ENCODE measurements around the gene AP5M1.
A peak's percentile ranks its signal among the peaks of the same experiment; 100 is the strongest.
"Not testable (repeated sequence)": the region's sequence is repeated elsewhere in the genome, so short reads cannot be mapped to it uniquely, and the experiment has no call there.

AP5M1 gene

DNA sequence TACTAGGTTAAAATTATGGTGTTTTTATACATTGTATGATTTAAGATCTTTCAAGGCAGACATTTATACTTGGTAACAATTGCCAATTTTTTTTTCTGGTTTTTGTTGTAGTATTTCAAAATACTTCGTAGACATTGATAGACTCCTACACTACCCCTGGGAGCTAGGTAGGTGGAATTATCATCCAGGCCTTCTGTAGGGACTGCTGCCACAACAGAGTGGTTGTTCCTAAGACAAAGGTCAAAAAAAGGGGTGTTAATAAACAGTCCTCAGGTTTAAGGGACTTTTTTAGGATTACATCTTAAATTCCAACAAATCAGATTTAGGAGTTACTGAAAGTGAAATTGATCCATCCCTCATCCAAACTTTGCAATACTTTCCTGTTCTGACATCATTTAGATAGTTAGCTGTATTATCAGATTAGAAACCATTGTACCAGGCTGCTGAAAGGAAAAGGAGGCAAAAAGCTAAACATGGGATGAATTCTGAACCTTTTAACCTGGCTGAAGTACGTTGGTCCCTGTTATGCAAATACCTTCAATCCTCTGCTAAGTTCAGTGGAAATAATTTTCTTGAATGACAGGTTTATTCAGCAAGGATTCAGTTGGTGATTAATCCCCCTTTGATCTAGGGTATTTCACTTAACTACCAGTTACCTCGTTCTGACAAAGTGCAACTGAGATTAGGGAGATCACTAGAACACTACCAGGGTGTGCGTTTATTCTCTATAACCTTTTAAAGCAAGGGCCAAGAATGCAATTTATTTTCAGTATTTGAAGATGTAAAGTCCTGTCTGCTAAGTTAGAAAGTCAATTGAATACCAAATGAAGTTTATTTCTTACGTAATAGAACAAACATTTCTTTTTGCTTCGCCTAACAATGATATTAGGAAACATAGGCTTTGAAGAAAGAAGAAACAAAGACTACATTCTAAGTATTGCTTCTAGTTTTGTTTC lies 23.2 kb downstream of the AP5M1 start:
- DNase-seq = peak in 1 of 2 experiments; percentile 12

DNA sequence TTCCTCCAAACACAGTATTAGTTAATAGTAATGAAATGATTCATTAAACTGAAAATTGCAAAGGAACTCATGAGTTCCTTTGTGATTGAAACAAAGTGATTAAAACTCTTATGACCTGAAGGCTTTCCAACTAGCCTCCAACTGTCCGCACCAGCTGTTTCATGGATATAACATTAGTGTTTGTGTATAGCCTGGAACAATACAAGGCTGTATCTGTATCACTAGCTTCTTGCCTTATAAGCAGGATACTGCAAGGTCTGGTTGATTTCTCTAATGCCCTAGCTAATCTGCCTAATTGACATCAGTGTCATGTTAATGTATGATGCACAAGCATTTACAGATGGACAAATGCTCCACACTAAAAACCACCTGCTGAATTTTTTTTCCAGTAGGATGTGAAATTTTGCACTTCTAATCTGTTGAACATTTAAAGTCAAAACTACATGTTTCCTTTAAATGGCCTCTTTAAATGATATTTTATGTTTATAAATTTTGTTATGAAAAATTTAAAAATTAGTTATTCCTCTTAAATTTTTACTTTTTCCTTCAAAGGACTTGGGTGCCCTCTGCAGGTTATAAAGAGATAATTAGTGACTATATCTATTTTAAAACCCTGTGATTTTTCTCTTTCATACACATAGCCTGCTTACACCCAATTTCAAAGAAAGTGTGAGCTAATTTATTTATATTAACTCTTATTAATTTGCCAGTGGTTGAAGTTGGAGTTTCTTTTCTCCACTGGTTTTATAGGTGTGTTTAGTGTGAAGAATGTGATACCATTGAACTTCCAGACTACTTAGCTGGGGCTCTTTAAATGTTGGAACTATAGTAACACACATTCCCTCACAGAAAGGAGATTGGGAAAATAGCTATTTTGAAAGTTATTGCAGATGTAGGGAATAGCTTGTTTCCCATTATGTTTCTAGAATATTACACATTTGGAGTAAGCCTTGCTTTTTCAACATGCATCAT lies 25.4 kb downstream of the AP5M1 start:
- peak in 1 of 2 experiments; percentile 9 for DNase-seq

DNA sequence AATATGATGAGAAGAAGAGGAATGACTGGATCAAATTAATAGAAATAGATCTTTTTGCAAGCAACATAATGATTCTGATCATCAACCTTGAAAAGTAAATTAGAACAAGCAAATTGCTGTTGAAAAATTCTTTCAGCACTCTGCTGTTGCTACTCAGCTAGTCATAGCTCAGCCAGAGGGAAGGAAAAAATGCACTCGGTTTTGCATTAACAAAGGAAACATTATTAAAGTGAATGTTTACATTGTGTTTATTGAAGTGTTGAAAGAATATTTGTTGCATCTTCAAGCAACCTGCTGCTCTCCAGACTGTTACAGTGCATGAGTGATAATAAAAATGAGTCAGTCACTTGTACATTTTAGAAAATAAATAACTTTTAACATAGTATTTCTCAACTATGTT lies 26.5 kb downstream of the AP5M1 start:
- no peak for DNase-seq

DNA sequence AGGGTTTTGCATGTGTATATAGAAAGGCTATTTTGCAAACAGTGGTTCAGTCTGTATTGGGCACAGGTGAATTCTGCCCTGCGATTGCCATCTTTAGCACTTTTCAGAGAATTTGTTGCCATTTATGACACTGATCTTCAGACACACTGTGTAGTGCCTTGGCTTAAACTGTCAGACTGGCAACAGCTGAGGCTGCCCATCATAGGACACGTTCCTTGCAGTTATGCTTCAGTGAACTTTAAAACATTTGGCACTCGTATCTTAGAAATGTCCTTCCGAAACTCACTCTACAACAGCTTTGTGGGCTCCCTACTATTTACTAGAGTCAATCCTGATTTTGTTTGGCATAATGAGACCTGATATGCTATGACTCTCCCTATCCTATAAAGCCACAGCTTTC lies 29.1 kb downstream of the AP5M1 start:
- DNase-seq = peak in 1 of 2 experiments; percentile 19

DNA sequence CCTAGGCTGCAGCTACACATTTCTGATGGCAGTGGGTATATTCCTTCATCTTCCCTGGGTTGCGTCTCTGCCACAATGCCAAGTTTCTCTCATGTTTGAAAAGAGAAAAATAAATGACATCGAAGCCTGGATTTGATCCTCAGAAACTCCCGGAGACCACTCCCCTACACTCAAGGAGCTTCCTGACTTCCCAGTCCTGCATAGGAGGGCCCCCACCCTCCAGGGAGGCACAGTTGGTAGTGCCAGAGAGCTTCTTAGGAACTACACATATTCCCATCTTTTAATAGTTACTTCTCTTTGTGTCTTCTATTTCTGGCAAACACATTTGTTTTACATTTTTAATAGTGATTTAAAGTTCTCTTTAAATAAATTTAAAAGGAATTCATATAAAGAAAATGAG lies 30.7 kb downstream of the AP5M1 start:
- DNase-seq = no peak

DNA sequence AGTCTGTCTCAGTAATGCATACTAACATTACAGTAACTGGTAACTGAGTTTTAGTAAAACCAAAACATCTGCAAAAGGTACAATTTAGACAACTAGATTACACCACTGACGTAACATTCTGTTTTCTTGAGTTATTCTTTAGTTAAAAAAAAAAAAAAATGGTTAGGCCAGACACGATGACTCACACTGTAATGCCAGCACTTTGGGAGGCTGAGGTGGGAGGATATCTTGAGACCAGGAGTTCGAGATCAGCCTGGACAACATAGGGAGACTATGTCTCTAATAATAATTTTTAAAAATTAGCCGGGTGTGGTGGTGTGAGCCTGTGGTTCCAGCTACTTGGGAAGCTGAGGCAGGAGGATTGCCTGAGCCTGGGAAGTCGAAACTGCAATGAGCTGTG lies 34.1 kb downstream of the AP5M1 start:
- DNase-seq = no peak

DNA sequence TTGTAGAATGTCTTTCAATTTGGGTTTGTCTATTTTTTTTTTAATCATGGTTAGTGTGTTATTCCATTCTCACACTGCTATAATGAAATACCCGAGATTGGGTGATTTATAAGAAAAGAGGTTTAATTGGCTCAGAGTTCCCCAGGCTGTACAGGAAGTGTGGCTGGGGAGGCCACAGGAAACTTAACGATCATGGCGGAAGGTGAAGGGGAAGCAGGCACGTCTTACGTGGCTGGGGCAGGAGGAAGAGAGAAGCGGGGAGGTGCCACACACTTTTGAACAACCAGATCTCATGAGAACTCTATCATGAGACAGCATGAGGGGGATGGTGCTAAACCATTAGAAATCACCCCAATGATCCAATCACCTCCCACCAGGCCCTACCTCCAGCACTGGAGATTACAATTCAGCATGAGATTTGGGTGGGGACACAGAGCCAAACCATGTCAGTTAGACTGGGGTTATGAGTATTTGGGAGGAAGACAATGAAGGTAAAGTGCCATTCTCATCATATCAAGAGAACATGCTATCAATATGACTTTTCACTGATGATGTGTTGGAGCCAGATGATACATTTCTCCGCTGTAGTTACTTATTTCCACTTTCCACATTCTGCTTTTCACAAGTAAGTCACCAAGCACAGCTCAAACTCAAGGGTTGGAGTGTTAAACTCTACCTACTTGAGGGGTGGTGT lies 45.8 kb downstream of the AP5M1 start:
- no peak for DNase-seq

DNA sequence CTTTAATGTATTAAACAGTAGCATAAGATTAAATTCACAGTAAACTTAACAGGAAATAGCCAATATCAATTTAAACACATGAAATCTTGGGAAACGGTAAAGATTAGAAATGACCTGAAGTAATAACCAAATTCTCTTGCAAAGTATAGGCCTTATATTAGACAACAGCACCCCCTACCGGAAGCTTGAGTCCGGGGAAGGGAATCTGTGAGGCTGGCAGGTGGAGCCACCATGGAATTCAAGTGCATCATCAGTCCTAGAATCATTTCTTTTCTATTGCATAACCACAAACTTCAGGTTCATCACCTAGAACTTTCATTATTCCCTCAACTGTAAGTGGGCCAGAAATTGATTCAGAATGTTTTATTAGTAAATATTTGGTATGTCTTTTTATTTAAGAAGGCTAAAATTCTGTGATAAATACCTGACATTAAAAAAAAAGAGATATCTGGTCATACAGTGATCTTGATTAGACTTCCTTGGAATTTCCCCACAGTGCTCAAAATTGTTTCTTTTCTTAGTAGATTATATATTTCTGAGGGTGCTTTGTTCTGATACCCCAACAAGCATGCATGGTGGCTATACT lies 48.6 kb downstream of the AP5M1 start:
- DNase-seq = peak; percentile 65 to 87

DNA sequence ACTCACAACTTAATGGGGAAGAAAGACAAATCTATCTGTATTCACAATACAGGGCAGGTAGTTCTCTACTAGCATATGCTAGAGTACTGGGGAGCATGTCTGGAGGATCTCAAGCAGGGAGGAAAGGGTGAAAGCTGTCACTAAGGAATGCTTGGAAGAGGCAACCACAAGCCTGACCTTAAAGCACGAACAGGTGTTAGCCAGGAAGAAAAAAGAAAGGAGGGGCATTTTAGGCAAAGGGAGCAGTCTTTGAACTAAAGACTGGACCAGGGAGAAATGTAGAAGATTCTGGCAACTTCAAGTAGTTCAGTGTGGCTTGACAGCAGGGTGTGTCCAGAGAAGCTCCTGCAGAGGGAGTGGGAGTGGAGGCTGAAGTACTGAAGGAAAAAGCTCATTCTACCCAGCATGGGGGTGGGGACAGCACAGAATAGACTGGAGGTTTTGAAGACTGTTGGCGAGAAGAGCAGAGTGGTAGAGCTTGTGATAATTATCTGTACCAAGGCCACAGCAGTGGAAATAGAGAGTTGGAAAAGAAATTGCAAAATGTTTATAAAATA lies 50.9 kb downstream of the AP5M1 start:
- DNase-seq = no peak

DNA sequence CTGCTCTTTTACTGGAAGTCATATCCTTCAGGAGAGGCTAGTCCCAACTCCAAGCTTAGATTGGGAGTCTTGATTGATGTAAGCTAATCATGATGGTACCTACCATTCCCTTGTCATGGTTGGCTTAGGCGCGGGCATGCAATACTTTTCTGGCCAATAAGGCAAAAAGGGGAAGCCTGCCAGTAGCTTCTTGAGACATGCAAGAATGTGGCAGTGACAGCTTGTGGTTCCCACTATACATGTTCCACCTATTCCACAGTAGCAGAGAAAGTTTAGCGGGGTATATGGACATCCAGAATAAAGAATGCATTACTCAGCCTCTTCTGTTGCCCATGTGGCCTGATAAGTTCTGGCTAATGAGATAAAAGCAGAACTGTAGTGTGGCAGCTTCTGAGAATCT lies 55.0 kb downstream of the AP5M1 start:
- DNase-seq = no peak

DNA sequence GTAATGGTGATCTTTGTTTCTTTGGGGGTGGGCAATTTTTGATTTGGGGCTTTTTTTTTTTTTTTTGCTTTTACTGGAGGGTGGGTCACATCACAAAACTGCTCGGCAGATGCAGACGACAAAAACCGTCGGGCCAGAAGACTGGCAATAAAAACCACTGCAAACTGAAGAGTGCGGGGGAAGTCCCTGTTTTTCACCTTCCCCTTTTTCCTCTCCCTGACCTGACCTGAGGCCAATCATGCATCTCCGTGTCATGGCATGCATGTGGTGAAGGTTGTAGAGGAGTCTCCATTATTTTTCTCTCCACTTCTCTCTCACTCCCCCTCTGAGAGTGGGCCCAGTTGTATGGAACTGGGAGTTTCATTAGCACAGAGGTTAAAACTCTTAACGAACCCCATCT lies 57.5 kb downstream of the AP5M1 start:
- no peak for DNase-seq

DNA sequence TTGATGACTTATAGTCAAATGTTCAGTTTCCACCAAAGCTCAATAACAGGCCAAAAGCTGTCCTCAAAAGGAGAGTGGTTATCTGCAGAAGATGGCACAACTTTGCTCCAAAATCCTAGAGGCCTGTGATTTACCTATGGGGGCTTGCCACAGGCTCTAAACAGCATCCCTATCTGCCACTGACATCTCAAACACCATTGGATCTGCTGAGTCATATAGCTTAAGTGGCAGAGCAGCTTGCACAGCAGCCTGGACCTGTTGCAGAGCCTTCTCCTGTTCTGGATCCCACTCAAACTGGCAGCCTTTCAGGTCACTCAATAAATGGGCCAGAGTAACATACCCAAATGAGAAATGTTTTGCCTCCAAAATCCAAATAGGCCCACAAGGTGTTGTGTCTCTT lies 61.1 kb downstream of the AP5M1 start:
- DNase-seq = no peak

DNA sequence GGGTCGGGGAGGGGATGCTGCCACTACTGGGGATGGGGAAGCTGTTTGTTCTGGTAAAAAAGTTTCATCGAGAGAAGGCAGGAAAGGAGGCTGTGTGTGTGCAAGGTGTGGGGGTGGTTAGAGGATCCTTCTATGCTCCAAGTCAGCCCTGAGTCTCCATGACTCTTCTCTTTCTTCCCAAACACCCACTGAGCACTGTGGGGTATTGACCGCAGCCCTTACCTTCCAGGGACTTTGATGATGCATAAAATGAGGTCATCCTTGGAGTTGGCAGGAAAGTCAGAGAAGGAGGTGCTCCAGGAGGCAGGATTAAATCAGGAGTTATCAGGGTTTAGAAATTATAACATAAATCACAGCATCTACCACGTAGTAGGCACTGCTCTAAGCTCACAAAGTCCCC lies 63.7 kb downstream of the AP5M1 start:
- not testable (repeated sequence) for DNase-seq

DNA sequence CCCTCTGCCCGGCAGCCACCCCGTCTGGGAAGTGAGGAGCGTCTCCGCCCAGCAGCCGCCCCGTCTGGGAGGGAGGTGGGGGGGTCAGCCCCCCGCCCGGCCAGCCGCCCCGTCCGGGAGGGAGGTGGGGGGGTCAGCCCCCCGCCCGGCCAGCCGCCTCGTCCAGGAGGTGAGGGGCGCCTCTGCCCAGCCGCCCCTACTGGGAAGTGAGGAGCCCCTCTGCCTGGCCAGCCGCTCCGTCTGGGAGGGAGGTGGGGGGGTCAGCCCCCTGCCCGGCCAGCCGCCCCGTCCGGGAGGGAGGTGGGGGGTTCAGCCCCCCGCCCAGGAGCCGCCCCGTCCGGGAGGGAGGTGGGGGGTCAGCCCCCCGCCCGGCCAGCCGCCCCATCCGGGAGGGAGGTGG lies 65.0 kb downstream of the AP5M1 start:
- not testable (repeated sequence) for DNase-seq

DNA sequence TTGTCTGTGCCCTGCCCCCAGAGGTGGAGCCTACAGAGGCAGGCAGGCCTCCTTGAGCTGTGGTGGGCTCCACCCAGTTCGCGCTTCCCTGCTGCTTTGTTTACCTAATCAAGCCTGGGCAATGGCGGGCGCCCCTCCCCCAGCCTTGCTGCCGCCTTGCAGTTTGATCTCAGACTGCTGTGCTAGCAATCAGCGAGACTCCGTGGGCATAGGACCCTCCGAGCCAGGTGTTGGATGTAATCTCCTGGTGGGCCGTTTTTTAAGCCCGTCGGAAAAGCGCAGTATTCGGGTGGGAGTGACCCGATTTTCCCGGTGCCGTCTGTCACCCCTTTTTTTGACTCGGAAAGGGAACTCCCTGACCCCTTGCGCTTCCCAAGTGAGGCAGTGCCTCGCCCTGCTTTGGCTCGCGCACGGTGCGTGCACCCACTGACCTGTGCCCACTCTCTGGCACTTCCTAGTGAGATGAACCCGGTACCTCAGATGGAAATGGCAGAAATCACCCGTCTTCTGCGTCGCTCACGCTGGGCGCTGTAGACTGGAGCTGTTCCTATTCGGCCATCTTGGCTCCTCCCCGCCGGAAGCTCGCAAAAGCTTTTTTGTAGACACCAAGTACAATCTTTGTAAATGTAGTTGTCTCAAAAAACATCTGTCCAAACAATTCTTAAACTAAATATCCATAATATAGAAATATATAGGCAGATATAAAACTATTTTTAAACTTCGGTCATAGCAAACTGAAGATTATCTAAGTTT lies 75.0 kb downstream of the AP5M1 start:
- DNase-seq = not testable (repeated sequence)

DNA sequence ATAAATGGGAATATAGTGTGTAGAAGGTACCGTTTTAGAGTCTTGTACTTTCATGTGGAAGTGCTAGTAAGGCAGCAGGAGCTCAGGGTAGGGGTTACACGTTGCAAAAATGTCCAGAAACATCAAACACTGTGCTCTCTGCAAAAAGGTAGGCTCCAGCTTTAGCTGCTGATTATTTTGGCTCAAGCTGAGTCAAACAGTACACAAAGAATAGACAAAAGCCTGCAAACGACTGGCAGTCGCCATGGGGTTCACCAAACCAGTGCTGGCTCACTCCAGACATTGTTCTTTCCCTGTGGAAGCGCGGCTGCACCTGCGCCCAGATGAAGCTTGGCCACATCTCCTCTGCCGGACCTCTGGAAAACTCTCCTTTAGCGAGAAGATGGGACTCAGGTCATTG lies 76.3 kb downstream of the AP5M1 start:
- no peak for DNase-seq

DNA sequence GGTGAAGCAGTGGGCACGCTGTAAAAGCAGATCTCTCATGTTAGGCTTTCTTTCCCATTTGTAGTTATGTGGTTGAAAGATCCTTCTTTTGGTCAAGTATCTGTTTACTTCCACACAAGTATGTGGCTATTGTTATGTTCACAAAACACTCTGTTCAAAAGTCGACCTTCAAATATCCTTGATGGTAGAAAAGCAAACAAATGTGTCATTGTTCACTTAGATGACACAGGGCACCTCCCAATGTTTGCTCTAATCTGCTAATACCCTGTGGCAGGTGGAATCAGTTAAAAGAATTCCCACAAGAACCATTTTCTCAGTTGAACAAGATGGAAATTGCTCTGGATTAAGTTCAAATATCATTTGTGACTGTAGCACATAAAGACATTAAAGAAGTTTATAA lies 78.0 kb downstream of the AP5M1 start:
- DNase-seq = no peak
